Measurements from ENCODE around the gene CCN2.

DNA sequence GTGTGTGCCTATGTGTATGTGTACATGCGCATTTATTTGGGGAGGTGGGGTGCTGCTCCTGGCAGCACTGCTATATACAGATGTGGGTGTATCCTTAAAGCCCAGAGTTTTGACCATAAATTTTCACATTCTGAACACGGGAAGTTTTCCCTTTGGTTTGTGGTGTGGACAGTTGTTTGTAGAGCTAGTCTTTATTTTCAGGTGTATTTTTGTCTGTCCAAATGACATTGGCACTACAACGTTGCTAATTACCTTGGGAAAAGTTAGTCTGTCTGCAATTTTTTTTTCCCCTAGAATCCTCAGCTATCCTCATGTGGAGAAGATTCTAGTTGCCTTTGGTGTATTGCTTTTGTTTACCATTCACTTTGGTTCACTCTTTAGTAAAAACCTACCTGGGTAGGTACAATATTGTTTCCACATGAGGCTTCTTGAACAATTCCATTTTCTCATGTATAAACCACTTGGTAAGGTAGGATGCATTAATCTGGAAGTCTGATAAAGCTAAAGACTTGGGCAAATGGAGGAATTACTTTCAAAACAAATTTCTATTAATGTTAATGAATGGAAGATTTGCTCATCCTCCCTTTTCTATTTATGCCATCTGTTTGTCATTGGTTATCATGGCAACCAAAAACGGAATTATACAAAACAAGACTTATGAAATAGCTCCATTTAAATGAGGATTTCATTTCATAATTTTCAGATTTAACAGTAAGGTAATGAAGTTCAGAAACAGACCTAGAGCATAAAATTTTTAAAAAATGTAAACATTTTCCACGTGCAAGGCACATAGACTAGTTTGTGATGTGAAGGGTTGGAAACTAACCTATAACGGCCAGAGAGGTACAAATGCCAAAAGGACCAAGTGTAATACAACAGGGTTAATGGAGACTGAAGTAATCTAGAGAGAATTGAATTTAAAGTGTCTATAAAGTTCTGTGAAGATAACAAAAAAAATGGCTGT, 3.9 kb downstream of the CCN2 start:
- TF ChIP-seq POLR2A (IDR thresholded peaks at IDR 0.05) (no peak), EP300 (IDR thresholded peaks at IDR 0.05) (no peak), POLR2AphosphoS5 (IDR thresholded peaks at IDR 0.05) (peak in 1 of 3 donors; percentile 36)
- TF ChIP-seq, protein P1, sequence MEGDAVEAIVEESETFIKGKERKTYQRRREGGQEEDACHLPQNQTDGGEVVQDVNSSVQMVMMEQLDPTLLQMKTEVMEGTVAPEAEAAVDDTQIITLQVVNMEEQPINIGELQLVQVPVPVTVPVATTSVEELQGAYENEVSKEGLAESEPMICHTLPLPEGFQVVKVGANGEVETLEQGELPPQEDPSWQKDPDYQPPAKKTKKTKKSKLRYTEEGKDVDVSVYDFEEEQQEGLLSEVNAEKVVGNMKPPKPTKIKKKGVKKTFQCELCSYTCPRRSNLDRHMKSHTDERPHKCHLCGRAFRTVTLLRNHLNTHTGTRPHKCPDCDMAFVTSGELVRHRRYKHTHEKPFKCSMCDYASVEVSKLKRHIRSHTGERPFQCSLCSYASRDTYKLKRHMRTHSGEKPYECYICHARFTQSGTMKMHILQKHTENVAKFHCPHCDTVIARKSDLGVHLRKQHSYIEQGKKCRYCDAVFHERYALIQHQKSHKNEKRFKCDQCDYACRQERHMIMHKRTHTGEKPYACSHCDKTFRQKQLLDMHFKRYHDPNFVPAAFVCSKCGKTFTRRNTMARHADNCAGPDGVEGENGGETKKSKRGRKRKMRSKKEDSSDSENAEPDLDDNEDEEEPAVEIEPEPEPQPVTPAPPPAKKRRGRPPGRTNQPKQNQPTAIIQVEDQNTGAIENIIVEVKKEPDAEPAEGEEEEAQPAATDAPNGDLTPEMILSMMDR (IDR thresholded peaks at IDR 0.05) = no peak

Data from suprapubic skin (tissue), 4 donors.